Upper lobe of left lung (tissue), 4 donors: ENCODE measurements around the gene SNRPA.

Source experiments
- CTCF ChIP-seq, 6 experiments: fragments of 450-650 bp in 4 of 6; fragments of 200-600 bp in 2 of 6; sonication (generic) in 2 of 6; IDR thresholded peaks; one replicate each; pipeline ENCODE4 v1.5.1; 2016 to 2019; ENCODE audit warnings: antibody characterized with exemption in 6 of 6
- EP300 ChIP-seq, 4 donors: sonication (generic); formaldehyde crosslinking; IDR thresholded peaks; one replicate each; pipeline ENCODE4 v1.5.1; 2017; ENCODE audit warnings: antibody characterized with exemption in 4 of 4, control low read depth in 2 of 4
- POLR2A ChIP-seq, 4 donors: fragments of 450-650 bp; IDR thresholded peaks; one replicate each; pipeline ENCODE4 v1.5.1; 2016 to 2017; ENCODE audit warnings: antibody characterized with exemption in 4 of 4, mild to moderate bottlenecking in 2 of 4
- POLR2AphosphoS5 ChIP-seq, 2 donors: sonication (generic); formaldehyde crosslinking; IDR thresholded peaks; one replicate each; pipeline ENCODE4 v1.5.1; 2017; ENCODE audit warnings: antibody characterized with exemption in 2 of 2

DNA sequence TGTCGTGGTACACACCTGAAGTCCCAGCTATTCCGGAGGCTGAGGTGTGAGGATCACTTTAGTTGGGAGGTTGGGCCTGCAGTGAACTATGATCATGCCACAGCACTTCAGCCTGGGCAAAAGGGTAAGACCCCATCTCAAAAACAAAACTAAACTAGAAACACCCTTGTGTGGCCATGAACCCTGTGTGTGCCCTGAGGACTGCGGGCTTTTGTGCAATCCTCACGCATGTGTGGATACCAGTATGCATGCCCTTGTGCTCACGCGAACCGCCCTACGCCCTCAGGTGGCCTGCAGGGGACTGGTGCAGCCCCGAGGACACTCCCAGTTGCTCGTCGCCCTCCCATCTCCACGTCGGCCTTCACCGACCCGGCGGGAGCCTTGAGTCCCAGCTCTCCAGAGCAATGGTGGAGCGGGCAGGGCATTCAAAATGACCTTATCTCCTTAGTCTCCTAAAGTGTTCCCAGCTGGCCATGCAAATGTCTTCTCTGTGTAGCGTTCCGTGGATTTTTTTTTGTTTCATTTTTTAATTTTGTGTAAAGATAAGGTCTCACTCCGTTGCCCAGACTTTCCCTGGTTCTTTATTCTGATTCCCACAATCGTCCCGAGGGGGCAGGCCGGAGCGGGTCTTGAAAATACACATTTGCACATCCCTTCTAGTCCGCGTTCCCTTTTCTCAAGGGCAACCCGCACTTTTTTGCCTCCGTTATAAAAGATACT is 47.1 kb downstream of the SNRPA start:
- TF ChIP-seq CTCF (IDR thresholded peaks at IDR 0.05) (peak in 5 of 6 experiments; percentile 29 to 47 (median 40)), POLR2A (IDR thresholded peaks at IDR 0.05) (peak in 3 of 4 donors; percentile 26 to 50 (median 48)), EP300 (IDR thresholded peaks at IDR 0.05) (no peak), POLR2AphosphoS5 (IDR thresholded peaks at IDR 0.05) (peak in 1 of 2 donors; percentile 25)
